ENCODE data around the gene OGDHL. TPM values are rescaled to one million over a fixed set of nuclear protein-coding genes. Genes with fewer than 3 reads are reported as not detected.

The OGDHL gene
- total and polyA plus RNA-seq, 2 of the 13 experiments (the other 11 are each of a cell fraction or from before 2014, with no cell fraction given): 3.0 to 9.8 TPM

DNA sequence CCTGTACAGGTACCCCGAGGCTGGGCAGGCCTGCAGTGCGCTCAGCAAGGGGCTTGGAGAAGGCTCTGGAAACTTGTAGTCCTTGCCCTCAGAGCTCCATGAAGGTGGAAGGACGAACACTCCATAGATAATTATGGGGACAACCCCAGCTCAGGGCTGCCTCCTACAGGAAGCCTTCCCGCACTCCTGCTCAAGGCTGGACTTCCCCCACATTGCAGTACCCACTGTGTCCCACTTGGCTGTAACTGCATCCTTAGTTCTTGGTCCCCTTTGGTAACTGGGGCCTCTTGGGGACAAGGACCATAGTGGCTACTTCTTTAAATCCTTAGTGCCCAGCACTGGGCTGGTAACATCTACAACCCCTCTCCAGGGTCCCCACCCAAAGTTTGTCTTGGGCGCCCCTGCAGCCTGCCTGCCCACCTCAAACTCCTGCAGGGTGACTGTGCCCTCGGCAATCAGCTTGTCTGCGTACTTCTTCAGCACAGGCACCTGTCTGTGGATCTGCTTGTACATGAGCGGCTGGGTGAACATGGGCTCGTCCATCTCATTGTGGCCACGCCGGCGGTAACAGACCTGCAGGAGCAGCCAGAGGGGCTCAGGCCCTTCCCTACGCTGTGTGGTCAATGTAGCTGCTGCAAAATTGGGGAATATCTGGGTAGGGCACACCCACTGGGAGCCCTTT lies 17.1 kb downstream of the OGDHL start:
- TF ChIP-seq MIXL1 (CRISPR knock-in tag; IDR thresholded peaks at IDR 0.05): no peak
- no peak for TF ChIP-seq ZNF619 (CRISPR knock-in tag; IDR thresholded peaks at IDR 0.05)
- no peak for TF ChIP-seq ZNF558 (CRISPR knock-in tag; IDR thresholded peaks at IDR 0.05; ENCODE audit: borderline replicate concordance)
- no peak for TF ChIP-seq MED13 (CRISPR knock-in tag; IDR thresholded peaks at IDR 0.05)
- no peak for TF ChIP-seq ZNF709 (CRISPR knock-in tag; IDR thresholded peaks at IDR 0.05)
- TF ChIP-seq SP2 (CRISPR knock-in tag; IDR thresholded peaks at IDR 0.05): no peak
- no peak for TF ChIP-seq ZNF468 (CRISPR knock-in tag; IDR thresholded peaks at IDR 0.05)
- TF ChIP-seq MAZ (IDR thresholded peaks at IDR 0.05; ENCODE audit: borderline replicate concordance, low read depth, low read length): no peak
- TF ChIP-seq MAZ (CRISPR knock-in tag; IDR thresholded peaks at IDR 0.05; ENCODE audit: low read depth): no peak
- TF ChIP-seq ZNF660 (CRISPR knock-in tag; IDR thresholded peaks at IDR 0.05; ENCODE audit: borderline replicate concordance, low read depth): no peak
- no peak for TF ChIP-seq ERF (CRISPR knock-in tag; IDR thresholded peaks at IDR 0.05)
- TF ChIP-seq MEIS2 (CRISPR knock-in tag; IDR thresholded peaks at IDR 0.05): no peak
- TF ChIP-seq, protein P1, sequence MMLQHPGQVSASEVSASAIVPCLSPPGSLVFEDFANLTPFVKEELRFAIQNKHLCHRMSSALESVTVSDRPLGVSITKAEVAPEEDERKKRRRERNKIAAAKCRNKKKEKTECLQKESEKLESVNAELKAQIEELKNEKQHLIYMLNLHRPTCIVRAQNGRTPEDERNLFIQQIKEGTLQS (CRISPR knock-in tag; IDR thresholded peaks at IDR 0.05): no peak
- no peak for TF ChIP-seq MTA1 (CRISPR knock-in tag; IDR thresholded peaks at IDR 0.05; ENCODE audit: borderline replicate concordance)
- no peak for TF ChIP-seq HIVEP1 (CRISPR knock-in tag; IDR thresholded peaks at IDR 0.05)
- TF ChIP-seq XBP1 (CRISPR knock-in tag; IDR thresholded peaks at IDR 0.05): no peak
- no peak for TF ChIP-seq BORCS8-MEF2B (CRISPR knock-in tag; IDR thresholded peaks at IDR 0.05)
- TF ChIP-seq ZNF263 (CRISPR knock-in tag; IDR thresholded peaks at IDR 0.05): no peak
- TF ChIP-seq, protein P2, sequence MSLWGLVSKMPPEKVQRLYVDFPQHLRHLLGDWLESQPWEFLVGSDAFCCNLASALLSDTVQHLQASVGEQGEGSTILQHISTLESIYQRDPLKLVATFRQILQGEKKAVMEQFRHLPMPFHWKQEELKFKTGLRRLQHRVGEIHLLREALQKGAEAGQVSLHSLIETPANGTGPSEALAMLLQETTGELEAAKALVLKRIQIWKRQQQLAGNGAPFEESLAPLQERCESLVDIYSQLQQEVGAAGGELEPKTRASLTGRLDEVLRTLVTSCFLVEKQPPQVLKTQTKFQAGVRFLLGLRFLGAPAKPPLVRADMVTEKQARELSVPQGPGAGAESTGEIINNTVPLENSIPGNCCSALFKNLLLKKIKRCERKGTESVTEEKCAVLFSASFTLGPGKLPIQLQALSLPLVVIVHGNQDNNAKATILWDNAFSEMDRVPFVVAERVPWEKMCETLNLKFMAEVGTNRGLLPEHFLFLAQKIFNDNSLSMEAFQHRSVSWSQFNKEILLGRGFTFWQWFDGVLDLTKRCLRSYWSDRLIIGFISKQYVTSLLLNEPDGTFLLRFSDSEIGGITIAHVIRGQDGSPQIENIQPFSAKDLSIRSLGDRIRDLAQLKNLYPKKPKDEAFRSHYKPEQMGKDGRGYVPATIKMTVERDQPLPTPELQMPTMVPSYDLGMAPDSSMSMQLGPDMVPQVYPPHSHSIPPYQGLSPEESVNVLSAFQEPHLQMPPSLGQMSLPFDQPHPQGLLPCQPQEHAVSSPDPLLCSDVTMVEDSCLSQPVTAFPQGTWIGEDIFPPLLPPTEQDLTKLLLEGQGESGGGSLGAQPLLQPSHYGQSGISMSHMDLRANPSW (CRISPR knock-in tag; IDR thresholded peaks at IDR 0.05; ENCODE audit: borderline replicate concordance): no peak
- TF ChIP-seq, protein P3, sequence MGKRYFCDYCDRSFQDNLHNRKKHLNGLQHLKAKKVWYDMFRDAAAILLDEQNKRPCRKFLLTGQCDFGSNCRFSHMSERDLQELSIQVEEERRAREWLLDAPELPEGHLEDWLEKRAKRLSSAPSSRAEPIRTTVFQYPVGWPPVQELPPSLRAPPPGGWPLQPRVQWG (CRISPR knock-in tag; IDR thresholded peaks at IDR 0.05; ENCODE audit: borderline replicate concordance, low read depth): no peak
- TF ChIP-seq, protein P4, sequence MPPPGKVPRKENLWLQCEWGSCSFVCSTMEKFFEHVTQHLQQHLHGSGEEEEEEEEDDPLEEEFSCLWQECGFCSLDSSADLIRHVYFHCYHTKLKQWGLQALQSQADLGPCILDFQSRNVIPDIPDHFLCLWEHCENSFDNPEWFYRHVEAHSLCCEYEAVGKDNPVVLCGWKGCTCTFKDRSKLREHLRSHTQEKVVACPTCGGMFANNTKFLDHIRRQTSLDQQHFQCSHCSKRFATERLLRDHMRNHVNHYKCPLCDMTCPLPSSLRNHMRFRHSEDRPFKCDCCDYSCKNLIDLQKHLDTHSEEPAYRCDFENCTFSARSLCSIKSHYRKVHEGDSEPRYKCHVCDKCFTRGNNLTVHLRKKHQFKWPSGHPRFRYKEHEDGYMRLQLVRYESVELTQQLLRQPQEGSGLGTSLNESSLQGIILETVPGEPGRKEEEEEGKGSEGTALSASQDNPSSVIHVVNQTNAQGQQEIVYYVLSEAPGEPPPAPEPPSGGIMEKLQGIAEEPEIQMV (CRISPR knock-in tag; IDR thresholded peaks at IDR 0.05; ENCODE audit: low read depth): no peak
- peaks cover 9% of the 10 kb centered on the region; the same call in 1 of the 2 replicates for H3K4me1 ChIP-seq (ENCODE audit: insufficient read depth, low read length)
- no peaks in the 10 kb centered on the region for H3K27me3 ChIP-seq (ENCODE audit: control insufficient read depth in 1 of 2, insufficient read depth in 2 of 2, low read length in 2 of 2)
- no peaks in the 10 kb centered on the region for H3K9me3 ChIP-seq (ENCODE audit: low read length)
- ATAC-seq (no peak; the same call in 2 of the 3 replicates), DNase-seq (ENCODE audit: low spot score) (no peak), FAIRE-seq (no peak)
- ChIA-PET POLR2A (no interaction called here), CTCF (ENCODE audit: low intra/inter-chr PET ratio, low total read pairs) (no interaction called here)
- H3K79me2 ChIP-seq (ENCODE audit: insufficient read depth, low read length): no peaks in the 10 kb centered on the region
- no peak overlapping the region for H3K4me3 ChIP-seq (replicated peaks in 1 of 3; ENCODE audit: insufficient read depth in 1 of 3, low read depth in 2 of 3, low read length in 3 of 3)
- intact Hi-C loops (cut with micrococcal nuclease; ENCODE audit: unreplicated experiment) (no loop called here), in situ Hi-C loops (cut with HindIII; ENCODE audit: extremely low pct_ligation_motif_present, low pct_unique_long_range_greater_than_20kb) (no loop called here)
- H2AFZ ChIP-seq (ENCODE audit: low read length): no peak overlapping the region
- no peaks in the 10 kb centered on the region; a peak in 1 of 5 replicates for H3K36me3 ChIP-seq (replicated peaks in 1 of 2; ENCODE audit: control insufficient read depth in 1 of 2, insufficient read depth in 2 of 2, low read length in 2 of 2)
- no peak overlapping the region for H3K4me2 ChIP-seq (ENCODE audit: low read depth, low read length)
- WGBS (ENCODE audit: low lambda C conversion rate): 91% methylated on average over 8 of the region's 13 CpGs
- no peak overlapping the region for H3K9ac ChIP-seq (ENCODE audit: insufficient read depth, low read depth, low read length)
- no TSS peak for BruUV-seq (replicated peaks)
- no peaks in the 10 kb centered on the region for H4K20me1 ChIP-seq (ENCODE audit: insufficient read depth, low read length)
- no peak overlapping the region for H3K27ac ChIP-seq (ENCODE audit: extremely low read length, insufficient read depth, low read length)
